Ishikawa (cell line): ENCODE measurements around the gene LTC4S.

Source experiments
- NFIC ChIP-seq: IDR thresholded peaks from 2 replicates; pipeline ENCODE4 v1.6.1; 2012
- RAD21 ChIP-seq: IDR thresholded peaks from 2 replicates; pipeline ENCODE4 v1.6.1; 2012; ENCODE audit warnings: low read depth
- TCF12 ChIP-seq: IDR thresholded peaks from 2 replicates; pipeline ENCODE4 v1.6.1; 2012; ENCODE audit warnings: low read depth
- YY1 ChIP-seq: IDR thresholded peaks from 2 replicates; pipeline ENCODE4 v1.6.1; 2012; ENCODE audit warnings: low read depth
- TF ChIP-seq, protein P1 (sequence below): IDR thresholded peaks from 2 replicates; pipeline ENCODE4 v1.6.1; 2012
- TF ChIP-seq, protein P2 (sequence below): IDR thresholded peaks from 2 replicates; pipeline ENCODE4 v1.6.1; 2012

GRCh38 chr5:179769271-179769670 is 24.5 kb upstream of the LTC4S start:
- TF ChIP-seq, protein P1, sequence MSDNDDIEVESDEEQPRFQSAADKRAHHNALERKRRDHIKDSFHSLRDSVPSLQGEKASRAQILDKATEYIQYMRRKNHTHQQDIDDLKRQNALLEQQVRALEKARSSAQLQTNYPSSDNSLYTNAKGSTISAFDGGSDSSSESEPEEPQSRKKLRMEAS, result no peak
- TF ChIP-seq NFIC (no peak), TCF12 (no peak), YY1 (no peak), RAD21 (no peak)
- TF ChIP-seq, protein P2, sequence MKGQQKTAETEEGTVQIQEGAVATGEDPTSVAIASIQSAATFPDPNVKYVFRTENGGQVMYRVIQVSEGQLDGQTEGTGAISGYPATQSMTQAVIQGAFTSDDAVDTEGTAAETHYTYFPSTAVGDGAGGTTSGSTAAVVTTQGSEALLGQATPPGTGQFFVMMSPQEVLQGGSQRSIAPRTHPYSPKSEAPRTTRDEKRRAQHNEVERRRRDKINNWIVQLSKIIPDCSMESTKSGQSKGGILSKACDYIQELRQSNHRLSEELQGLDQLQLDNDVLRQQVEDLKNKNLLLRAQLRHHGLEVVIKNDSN, result no peak
